Measurements from ENCODE around the gene CD300LF. TPM values are rescaled to one million over a fixed set of nuclear protein-coding genes. Genes with fewer than 3 reads are reported as not detected.

Gene CD300LF
- total RNA-seq, 1 experiment from 2014 or later, result not detected

DNA sequence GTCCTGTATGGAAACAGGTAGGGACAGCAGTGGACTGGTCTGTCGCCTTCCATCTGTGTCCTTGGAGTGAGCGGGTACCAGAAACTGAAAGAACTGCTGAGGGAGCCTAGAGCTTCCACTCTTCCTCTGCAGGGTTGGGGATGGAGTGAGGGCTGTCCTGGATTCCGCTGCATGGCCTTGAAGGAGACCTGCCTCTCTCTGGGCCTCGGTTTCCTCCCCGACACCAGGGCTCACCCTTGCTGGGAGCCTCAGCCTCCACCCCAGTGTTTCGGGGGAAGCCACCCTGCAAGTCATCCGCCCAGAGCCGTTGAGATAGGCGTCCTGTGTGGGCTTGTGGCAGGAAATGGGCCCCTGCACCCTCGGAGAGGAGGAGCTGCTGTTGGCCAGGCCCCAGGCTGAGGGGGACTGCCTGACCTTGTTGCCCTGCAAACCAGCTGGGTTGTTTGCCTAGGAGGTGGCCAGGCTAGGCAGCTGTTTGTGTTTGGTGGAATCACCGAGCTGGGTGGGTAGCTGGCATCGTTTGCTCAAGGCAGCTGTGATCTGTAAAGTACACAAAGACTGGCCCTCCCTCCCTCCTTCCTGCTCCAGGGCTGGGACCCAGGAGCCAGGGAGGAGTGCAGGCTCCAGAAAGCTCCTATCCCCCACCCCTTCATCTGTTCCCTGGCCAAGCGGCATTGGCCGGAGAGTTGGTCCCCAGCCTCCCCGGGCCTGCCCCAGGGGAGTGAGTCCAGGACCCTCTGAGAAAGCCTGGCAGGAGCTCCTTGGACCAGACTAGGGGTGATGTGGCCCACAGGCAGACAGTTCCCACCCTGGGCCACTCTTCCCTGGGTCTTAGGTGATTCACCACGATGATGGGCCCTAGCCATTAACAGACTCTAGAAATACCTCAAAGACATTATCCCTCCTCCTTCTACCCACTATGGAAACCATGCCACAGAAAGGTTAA lies 25.6 kb upstream of the CD300LF start:
- H3K9me3 Mint-ChIP-seq, result peaks cover under 1% of the 10 kb centered on the region; the same call in 1 of the 2 replicates
- POLR2A ChIA-PET, result interaction anchor here (0.5 to 3.2 kb wide), 4 partner anchors 32 to 235 kb away, joined by 4 to 13 read pairs (median 6); partner anchors contain the start of gene NAT9
- DNase-seq (ENCODE audit: low spot score) (no peak), ATAC-seq (no peak; the same call in 1 of the 2 replicates)
- H3K36me3 Mint-ChIP-seq, result no peaks in the 10 kb centered on the region
- H3K27ac Mint-ChIP-seq, result no peak overlapping the region
- peaks cover 18% of the 10 kb centered on the region for H3K27me3 Mint-ChIP-seq (ENCODE audit: low read depth)
- CTCF ChIA-PET, result interaction anchor here (0.7 to 5.2 kb wide), 47 partner anchors 8 to 381 kb away, joined by 3 to 296 read pairs (median 5); partner anchors contain the start of genes CD300A, CD300H, FDXR and GRIN2C
- TF ChIP-seq GABPB1 (CRISPR knock-in tag; IDR thresholded peaks at IDR 0.05) (peak; percentile 54; the same call in 1 of the 2 replicates), GRHL2 (CRISPR knock-in tag; IDR thresholded peaks at IDR 0.05; ENCODE audit: insufficient replicate concordance, severe bottlenecking) (no peak)
- peaks cover 36% of the 10 kb centered on the region for H3K4me1 Mint-ChIP-seq
- peak overlapping the region; percentile 81 for H3K4me3 Mint-ChIP-seq

DNA sequence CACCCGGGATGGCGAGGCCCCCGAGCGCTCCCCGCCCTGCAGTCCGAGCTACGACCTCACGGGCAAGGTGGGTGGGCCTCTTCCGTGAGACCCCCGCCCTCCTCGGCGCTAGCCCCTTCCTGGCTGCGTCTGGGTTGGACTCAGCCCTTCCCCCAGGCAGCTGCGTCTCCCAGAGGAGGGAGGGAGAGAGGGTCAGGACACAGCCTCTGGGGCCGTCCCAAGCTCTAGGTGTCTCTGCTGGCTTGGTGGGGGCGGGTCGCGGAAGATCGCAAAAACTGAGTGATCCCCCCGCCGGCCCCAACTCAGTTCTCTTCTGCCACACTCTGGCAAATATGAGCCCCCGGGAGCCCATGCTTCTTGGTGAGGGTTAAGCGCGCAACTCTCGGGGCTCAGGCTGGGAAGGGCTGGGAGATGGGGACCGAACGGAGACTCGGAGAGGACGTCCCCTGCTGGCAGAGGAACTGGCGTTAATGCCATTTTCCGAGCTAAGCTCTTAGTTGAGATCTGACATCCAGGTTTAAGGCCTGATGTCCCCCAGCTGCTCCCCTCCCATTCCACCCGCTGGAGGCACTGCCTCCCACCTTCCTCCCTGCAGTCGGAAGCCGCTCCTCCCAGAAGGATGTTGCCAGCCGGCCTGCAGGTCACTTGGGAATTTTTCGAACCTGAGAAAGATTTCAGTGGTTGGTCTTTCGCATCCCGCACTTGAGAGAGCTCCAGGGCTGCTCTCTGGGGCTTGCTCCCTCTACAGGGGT lies 24.8 kb upstream of the CD300LF start:
- DNase-seq (ENCODE audit: low spot score) (peak; percentile 77), ATAC-seq (peak; percentile 59)
- Mint-ChIP-seq H3K4me1 (peaks cover 34% of the 10 kb centered on the region), H3K36me3 (no peaks in the 10 kb centered on the region), H3K9me3 (no peaks in the 10 kb centered on the region), H3K27me3 (ENCODE audit: low read depth) (peaks cover 18% of the 10 kb centered on the region), H3K4me3 (peak overlapping the region; percentile 81), H3K27ac (no peak overlapping the region)
- CTCF ChIA-PET, result interaction anchor here (0.6 to 5.2 kb wide), 55 partner anchors 8 to 380 kb away, joined by 3 to 296 read pairs (median 5); partner anchors contain the start of genes CD300A, CD300H, FDXR and GRIN2C
- TF ChIP-seq, protein P1, sequence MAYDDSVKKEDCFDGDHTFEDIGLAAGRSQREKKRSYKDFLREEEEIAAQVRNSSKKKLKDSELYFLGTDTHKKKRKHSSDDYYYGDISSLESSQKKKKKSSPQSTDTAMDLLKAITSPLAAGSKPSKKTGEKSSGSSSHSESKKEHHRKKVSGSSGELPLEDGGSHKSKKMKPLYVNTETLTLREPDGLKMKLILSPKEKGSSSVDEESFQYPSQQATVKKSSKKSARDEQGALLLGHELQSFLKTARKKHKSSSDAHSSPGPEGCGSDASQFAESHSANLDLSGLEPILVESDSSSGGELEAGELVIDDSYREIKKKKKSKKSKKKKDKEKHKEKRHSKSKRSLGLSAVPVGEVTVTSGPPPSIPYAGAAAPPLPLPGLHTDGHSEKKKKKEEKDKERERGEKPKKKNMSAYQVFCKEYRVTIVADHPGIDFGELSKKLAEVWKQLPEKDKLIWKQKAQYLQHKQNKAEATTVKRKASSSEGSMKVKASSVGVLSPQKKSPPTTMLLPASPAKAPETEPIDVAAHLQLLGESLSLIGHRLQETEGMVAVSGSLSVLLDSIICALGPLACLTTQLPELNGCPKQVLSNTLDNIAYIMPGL (CRISPR knock-in tag; IDR thresholded peaks at IDR 0.05), result peak; percentile 70
- TF ChIP-seq, protein P2, sequence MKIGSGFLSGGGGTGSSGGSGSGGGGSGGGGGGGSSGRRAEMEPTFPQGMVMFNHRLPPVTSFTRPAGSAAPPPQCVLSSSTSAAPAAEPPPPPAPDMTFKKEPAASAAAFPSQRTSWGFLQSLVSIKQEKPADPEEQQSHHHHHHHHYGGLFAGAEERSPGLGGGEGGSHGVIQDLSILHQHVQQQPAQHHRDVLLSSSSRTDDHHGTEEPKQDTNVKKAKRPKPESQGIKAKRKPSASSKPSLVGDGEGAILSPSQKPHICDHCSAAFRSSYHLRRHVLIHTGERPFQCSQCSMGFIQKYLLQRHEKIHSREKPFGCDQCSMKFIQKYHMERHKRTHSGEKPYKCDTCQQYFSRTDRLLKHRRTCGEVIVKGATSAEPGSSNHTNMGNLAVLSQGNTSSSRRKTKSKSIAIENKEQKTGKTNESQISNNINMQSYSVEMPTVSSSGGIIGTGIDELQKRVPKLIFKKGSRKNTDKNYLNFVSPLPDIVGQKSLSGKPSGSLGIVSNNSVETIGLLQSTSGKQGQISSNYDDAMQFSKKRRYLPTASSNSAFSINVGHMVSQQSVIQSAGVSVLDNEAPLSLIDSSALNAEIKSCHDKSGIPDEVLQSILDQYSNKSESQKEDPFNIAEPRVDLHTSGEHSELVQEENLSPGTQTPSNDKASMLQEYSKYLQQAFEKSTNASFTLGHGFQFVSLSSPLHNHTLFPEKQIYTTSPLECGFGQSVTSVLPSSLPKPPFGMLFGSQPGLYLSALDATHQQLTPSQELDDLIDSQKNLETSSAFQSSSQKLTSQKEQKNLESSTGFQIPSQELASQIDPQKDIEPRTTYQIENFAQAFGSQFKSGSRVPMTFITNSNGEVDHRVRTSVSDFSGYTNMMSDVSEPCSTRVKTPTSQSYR (CRISPR knock-in tag; IDR thresholded peaks at IDR 0.05), result no peak
- TF ChIP-seq, protein P3, sequence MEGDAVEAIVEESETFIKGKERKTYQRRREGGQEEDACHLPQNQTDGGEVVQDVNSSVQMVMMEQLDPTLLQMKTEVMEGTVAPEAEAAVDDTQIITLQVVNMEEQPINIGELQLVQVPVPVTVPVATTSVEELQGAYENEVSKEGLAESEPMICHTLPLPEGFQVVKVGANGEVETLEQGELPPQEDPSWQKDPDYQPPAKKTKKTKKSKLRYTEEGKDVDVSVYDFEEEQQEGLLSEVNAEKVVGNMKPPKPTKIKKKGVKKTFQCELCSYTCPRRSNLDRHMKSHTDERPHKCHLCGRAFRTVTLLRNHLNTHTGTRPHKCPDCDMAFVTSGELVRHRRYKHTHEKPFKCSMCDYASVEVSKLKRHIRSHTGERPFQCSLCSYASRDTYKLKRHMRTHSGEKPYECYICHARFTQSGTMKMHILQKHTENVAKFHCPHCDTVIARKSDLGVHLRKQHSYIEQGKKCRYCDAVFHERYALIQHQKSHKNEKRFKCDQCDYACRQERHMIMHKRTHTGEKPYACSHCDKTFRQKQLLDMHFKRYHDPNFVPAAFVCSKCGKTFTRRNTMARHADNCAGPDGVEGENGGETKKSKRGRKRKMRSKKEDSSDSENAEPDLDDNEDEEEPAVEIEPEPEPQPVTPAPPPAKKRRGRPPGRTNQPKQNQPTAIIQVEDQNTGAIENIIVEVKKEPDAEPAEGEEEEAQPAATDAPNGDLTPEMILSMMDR (IDR thresholded peaks at IDR 0.05), result no peak
- TF ChIP-seq ETV6 (CRISPR knock-in tag; IDR thresholded peaks at IDR 0.05) (peak; percentile 65; the same call in 1 of the 2 replicates), NFYB (CRISPR knock-in tag; conservative IDR thresholded peaks at IDR 0.05; ENCODE audit: low read depth) (no peak), RORB (CRISPR knock-in tag; IDR thresholded peaks at IDR 0.05) (no peak), NR3C1 (CRISPR knock-in tag; conservative IDR thresholded peaks at IDR 0.05; ENCODE audit: low read depth) (no peak), FOXP1 (CRISPR knock-in tag; IDR thresholded peaks at IDR 0.05; ENCODE audit: borderline replicate concordance) (0 out of 2 replicates have a peak, but pooled peaks have one; percentile 4), ZNF423 (CRISPR knock-in tag; IDR thresholded peaks at IDR 0.05) (no peak), MYBL2 (CRISPR knock-in tag; IDR thresholded peaks at IDR 0.05) (0 out of 2 replicates have a peak, but pooled peaks have one; percentile 44), ZNF263 (CRISPR knock-in tag; IDR thresholded peaks at IDR 0.05; ENCODE audit: low read depth) (peak; percentile 90), TCF7 (CRISPR knock-in tag; IDR thresholded peaks at IDR 0.05; ENCODE audit: low read depth) (no peak), SP1 (CRISPR knock-in tag; conservative IDR thresholded peaks at IDR 0.05) (peak; percentile 47; the same call in 1 of the 2 replicates), ELF4 (CRISPR knock-in tag; IDR thresholded peaks at IDR 0.05; ENCODE audit: low read depth) (no peak), MXD4 (CRISPR knock-in tag; IDR thresholded peaks at IDR 0.05; ENCODE audit: borderline replicate concordance) (no peak), CREM (CRISPR knock-in tag; IDR thresholded peaks at IDR 0.05) (0 out of 2 replicates have a peak, but pooled peaks have one; percentile 49)
- TF ChIP-seq, protein P4, sequence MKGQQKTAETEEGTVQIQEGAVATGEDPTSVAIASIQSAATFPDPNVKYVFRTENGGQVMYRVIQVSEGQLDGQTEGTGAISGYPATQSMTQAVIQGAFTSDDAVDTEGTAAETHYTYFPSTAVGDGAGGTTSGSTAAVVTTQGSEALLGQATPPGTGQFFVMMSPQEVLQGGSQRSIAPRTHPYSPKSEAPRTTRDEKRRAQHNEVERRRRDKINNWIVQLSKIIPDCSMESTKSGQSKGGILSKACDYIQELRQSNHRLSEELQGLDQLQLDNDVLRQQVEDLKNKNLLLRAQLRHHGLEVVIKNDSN (CRISPR knock-in tag; IDR thresholded peaks at IDR 0.05), result no peak
- TF ChIP-seq, protein P5, sequence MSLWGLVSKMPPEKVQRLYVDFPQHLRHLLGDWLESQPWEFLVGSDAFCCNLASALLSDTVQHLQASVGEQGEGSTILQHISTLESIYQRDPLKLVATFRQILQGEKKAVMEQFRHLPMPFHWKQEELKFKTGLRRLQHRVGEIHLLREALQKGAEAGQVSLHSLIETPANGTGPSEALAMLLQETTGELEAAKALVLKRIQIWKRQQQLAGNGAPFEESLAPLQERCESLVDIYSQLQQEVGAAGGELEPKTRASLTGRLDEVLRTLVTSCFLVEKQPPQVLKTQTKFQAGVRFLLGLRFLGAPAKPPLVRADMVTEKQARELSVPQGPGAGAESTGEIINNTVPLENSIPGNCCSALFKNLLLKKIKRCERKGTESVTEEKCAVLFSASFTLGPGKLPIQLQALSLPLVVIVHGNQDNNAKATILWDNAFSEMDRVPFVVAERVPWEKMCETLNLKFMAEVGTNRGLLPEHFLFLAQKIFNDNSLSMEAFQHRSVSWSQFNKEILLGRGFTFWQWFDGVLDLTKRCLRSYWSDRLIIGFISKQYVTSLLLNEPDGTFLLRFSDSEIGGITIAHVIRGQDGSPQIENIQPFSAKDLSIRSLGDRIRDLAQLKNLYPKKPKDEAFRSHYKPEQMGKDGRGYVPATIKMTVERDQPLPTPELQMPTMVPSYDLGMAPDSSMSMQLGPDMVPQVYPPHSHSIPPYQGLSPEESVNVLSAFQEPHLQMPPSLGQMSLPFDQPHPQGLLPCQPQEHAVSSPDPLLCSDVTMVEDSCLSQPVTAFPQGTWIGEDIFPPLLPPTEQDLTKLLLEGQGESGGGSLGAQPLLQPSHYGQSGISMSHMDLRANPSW (CRISPR knock-in tag; conservative IDR thresholded peaks at IDR 0.05; ENCODE audit: low read depth), result no peak
- TF ChIP-seq, protein P6, sequence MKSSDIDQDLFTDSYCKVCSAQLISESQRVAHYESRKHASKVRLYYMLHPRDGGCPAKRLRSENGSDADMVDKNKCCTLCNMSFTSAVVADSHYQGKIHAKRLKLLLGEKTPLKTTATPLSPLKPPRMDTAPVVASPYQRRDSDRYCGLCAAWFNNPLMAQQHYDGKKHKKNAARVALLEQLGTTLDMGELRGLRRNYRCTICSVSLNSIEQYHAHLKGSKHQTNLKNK (CRISPR knock-in tag; IDR thresholded peaks at IDR 0.05), result no peak
- POLR2A ChIA-PET, result interaction anchor here (0.5 to 3.2 kb wide), 6 partner anchors 8 to 236 kb away, joined by 3 to 13 read pairs (median 6); partner anchors contain the start of gene NAT9
